ENCODE measurements around the gene LSM12. TPM values are rescaled to one million over a fixed set of nuclear protein-coding genes. Genes with fewer than 3 reads are reported as not detected.
A peak's percentile ranks its signal among the peaks of the same experiment; 100 is the strongest.

The LSM12 gene
- total RNA-seq, 3 donors from 2014 or later = 45.1 to 63.5 (median 48.2) TPM

- ATAC-seq (peak; percentile 82), DNase-seq (peak; percentile 54 to 67 (median 57))
- intact Hi-C loops (cut with DNase I, micrococcal nuclease) = loop anchor here (2.0 to 10.0 kb wide), 2 partner anchors 50 kb away; partner anchors contain the start of gene PPY (in 1 of the 2)
- Histone ChIP-seq H3K4me3 (no peak overlapping the region), H3K9me3 (no peaks in the 10 kb centered on the region), H3K36me3 (ENCODE audit: low read depth) (no peaks in the 10 kb centered on the region), H3K4me1 (ENCODE audit: low read depth) (no peaks in the 10 kb centered on the region)
- TF ChIP-seq CTCF (IDR thresholded peaks at IDR 0.05) = peak; percentile 56
These were observed 72.0 kb downstream of the LSM12 start for GRCh38 chr17:43994272-43995149.

- H3K9me3 ChIP-seq = no peaks in the 10 kb centered on the region
- DNase-seq (no peak), ATAC-seq (no peak)
- H3K36me3 ChIP-seq (ENCODE audit: low read depth) = no peaks in the 10 kb centered on the region
- TF ChIP-seq CTCF (IDR thresholded peaks at IDR 0.05) = no peak
- no peak overlapping the region for H3K4me3 ChIP-seq
- intact Hi-C loops (cut with DNase I, micrococcal nuclease) = loop anchor here in 1 of 2 donors (10.0 kb wide), 1 partner anchor 48 kb away; the partner anchor contains the start of gene PPY
- no peaks in the 10 kb centered on the region for H3K4me1 ChIP-seq (ENCODE audit: low read depth)
These were observed 73.8 kb downstream of the LSM12 start for GRCh38 chr17:43992641-43993040.

- H3K9me3 ChIP-seq = no peaks in the 10 kb centered on the region
- H3K4me1 ChIP-seq (ENCODE audit: low read depth) = peaks cover 7% of the 10 kb centered on the region
- ATAC-seq (no peak), DNase-seq (no peak)
- intact Hi-C loops (cut with DNase I, micrococcal nuclease) = no loop called here
- TF ChIP-seq CTCF (IDR thresholded peaks at IDR 0.05) = no peak
- H3K4me3 ChIP-seq = no peak overlapping the region
- no peaks in the 10 kb centered on the region for H3K36me3 ChIP-seq (ENCODE audit: low read depth)
These were observed 78.2 kb downstream of the LSM12 start for GRCh38 chr17:43988301-43988700.

- Histone ChIP-seq H3K9me3 (no peaks in the 10 kb centered on the region), H3K4me1 (ENCODE audit: low read depth) (peaks cover 10% of the 10 kb centered on the region), H3K36me3 (ENCODE audit: low read depth) (no peaks in the 10 kb centered on the region), H3K4me3 (no peak overlapping the region)
- ATAC-seq = no peak
- intact Hi-C loops (cut with DNase I, micrococcal nuclease) = no loop called here
- no peak for TF ChIP-seq CTCF (IDR thresholded peaks at IDR 0.05)
- DNase-seq = no peak
These were observed 79.1 kb downstream of the LSM12 start for GRCh38 chr17:43987131-43988021.

- Histone ChIP-seq H3K4me1 (ENCODE audit: low read depth) (peaks cover 10% of the 10 kb centered on the region), H3K4me3 (no peak overlapping the region), H3K36me3 (ENCODE audit: low read depth) (no peaks in the 10 kb centered on the region), H3K9me3 (no peaks in the 10 kb centered on the region)
- no peak for ATAC-seq
- intact Hi-C loops (cut with DNase I, micrococcal nuclease) = no loop called here
- no peak for DNase-seq
- no peak for TF ChIP-seq CTCF (IDR thresholded peaks at IDR 0.05)
These were observed 80.1 kb downstream of the LSM12 start for GRCh38 chr17:43986225-43986981.

Measured in mucosa of descending colon (tissue), 3 donors.